Parathyroid adenoma (tissue), 2 donors: Measurements from ENCODE around the gene TMEM163.
"Not testable (repeated sequence)": the region's sequence is repeated elsewhere in the genome, so short reads cannot be mapped to it uniquely, and the experiment has no call there.

ENCODE experiments used
- H2AFZ ChIP-seq: fragments of 300-600 bp; sonication (generic); one replicate; pipeline ENCODE4 v1.7.0; 2017; ENCODE audit warnings: antibody characterized with exemption, mild to moderate bottlenecking
- H3K27ac ChIP-seq: fragments of 300-600 bp; sonication (generic); one replicate; pipeline ENCODE4 v1.7.0; 2017
- H3K27me3 ChIP-seq: fragments of 300-600 bp; sonication (generic); one replicate; pipeline ENCODE4 v1.7.0; 2017; ENCODE audit warnings: low read length; ENCODE audit not compliant: control insufficient read depth, insufficient read depth
- H3K36me3 ChIP-seq: fragments of 300-600 bp; sonication (generic); one replicate; pipeline ENCODE4 v1.7.0; 2017; ENCODE audit warnings: low read length; ENCODE audit not compliant: control insufficient read depth, insufficient read depth
- H3K4me1 ChIP-seq: fragments of 300-600 bp; sonication (generic); one replicate; pipeline ENCODE4 v1.7.0; 2017; ENCODE audit warnings: control low read depth
- H3K4me2 ChIP-seq: fragments of 300-600 bp; sonication (generic); one replicate; pipeline ENCODE4 v1.7.0; 2017; ENCODE audit warnings: low read length
- H3K4me3 ChIP-seq: fragments of 300-600 bp; sonication (generic); one replicate; pipeline ENCODE4 v1.7.0; 2017; ENCODE audit warnings: low read depth, low read length
- H3K79me2 ChIP-seq: fragments of 300-600 bp; sonication (generic); one replicate; pipeline ENCODE4 v1.7.0; 2017; ENCODE audit warnings: control low read depth
- H3K9ac ChIP-seq: fragments of 300-600 bp; sonication (generic); one replicate; pipeline ENCODE4 v1.7.0; 2017; ENCODE audit warnings: mild to moderate bottlenecking
- H3K9me3 ChIP-seq: fragments of 300-600 bp; sonication (generic); one replicate; pipeline ENCODE4 v1.7.0; 2017; ENCODE audit warnings: low read length; ENCODE audit not compliant: control insufficient read depth
- CTCF ChIP-seq: fragments of 300-600 bp; sonication (generic); IDR thresholded peaks from one replicate; pipeline ENCODE4 v1.7.0; 2017; ENCODE audit warnings: antibody characterized with exemption, mild to moderate bottlenecking
- donor health status: primary hyperparathyroidism.

Gene TMEM163

GRCh38 chr2:134482766-134483340, 235.9 kb downstream of the TMEM163 start:
- H3K27me3 ChIP-seq, result no peaks in the 10 kb centered on the region
- no peak overlapping the region for H3K9ac ChIP-seq
- no peak overlapping the region for H3K4me3 ChIP-seq
- no peaks in the 10 kb centered on the region for H3K4me1 ChIP-seq
- no peak overlapping the region for H2AFZ ChIP-seq
- H3K27ac ChIP-seq, result no peak overlapping the region
- TF ChIP-seq CTCF, result no peak
- H3K36me3 ChIP-seq, result no peaks in the 10 kb centered on the region
- no peak overlapping the region for H3K4me2 ChIP-seq
- no peaks in the 10 kb centered on the region for H3K9me3 ChIP-seq
- H3K79me2 ChIP-seq, result no peaks in the 10 kb centered on the region

DNA sequence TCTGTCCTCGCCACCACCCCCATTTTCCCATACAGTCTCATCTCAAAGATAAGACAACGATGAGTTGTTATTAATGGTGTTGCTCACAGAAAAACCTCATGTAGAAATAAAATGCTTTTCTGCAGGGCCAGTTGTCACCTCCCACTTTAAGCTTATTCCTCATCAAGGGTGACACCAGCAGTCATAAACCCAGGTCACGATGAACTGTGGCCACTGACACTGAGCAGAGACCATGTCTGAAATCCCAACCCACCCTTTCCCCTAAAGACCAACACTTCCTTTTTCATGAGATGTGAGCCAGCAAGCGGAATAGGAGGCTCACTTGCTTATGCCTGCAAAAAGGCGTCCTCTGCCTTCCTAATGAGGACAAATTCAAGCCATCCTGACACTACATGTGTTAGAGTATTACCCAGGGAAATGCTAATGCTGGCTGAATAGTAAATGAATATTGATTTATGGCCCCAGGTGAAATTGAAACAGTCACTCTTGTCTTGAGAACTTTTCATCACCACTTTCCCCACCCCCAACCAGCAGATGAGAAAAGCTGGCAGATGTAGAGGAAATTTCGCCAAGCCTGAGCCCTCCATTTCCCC, 236.6 kb downstream of the TMEM163 start:
- no peak overlapping the region for H3K4me2 ChIP-seq
- H3K4me3 ChIP-seq, result no peak overlapping the region
- no peak overlapping the region for H3K9ac ChIP-seq
- no peaks in the 10 kb centered on the region for H3K79me2 ChIP-seq
- H3K27ac ChIP-seq, result no peak overlapping the region
- no peak for TF ChIP-seq CTCF
- no peaks in the 10 kb centered on the region for H3K27me3 ChIP-seq
- H3K4me1 ChIP-seq, result no peaks in the 10 kb centered on the region
- no peaks in the 10 kb centered on the region for H3K9me3 ChIP-seq
- H3K36me3 ChIP-seq, result no peaks in the 10 kb centered on the region
- no peak overlapping the region for H2AFZ ChIP-seq

GRCh38 chr2:134479696-134480330, 239.0 kb downstream of the TMEM163 start:
- Histone ChIP-seq H3K36me3 (no peaks in the 10 kb centered on the region), H3K79me2 (no peaks in the 10 kb centered on the region), H3K4me3 (no peak overlapping the region), H2AFZ (no peak overlapping the region), H3K9ac (no peak overlapping the region), H3K9me3 (no peaks in the 10 kb centered on the region), H3K27ac (no peak overlapping the region), H3K4me2 (no peak overlapping the region), H3K27me3 (no peaks in the 10 kb centered on the region), H3K4me1 (no peaks in the 10 kb centered on the region)
- no peak for TF ChIP-seq CTCF

DNA sequence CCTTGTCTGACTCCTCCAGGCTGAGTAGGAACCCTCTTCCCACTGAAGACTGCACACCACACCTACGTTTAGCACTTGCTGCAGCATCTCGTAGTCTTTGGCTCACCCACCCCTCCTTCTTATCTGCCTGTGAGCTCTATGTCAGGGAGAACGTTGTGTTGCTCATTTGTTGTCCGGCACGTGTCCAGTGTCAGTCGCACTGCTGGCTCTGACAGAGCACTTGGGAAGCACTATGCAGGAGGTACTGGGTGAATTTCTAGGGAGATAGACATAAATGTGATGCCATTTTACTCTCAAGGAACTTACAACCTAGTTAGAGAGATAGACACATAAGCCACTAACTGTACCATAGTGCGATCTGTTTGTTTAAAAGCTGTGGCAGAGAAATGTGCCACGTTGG, 241.8 kb downstream of the TMEM163 start:
- not testable (repeated sequence) for H3K4me1 ChIP-seq

DNA sequence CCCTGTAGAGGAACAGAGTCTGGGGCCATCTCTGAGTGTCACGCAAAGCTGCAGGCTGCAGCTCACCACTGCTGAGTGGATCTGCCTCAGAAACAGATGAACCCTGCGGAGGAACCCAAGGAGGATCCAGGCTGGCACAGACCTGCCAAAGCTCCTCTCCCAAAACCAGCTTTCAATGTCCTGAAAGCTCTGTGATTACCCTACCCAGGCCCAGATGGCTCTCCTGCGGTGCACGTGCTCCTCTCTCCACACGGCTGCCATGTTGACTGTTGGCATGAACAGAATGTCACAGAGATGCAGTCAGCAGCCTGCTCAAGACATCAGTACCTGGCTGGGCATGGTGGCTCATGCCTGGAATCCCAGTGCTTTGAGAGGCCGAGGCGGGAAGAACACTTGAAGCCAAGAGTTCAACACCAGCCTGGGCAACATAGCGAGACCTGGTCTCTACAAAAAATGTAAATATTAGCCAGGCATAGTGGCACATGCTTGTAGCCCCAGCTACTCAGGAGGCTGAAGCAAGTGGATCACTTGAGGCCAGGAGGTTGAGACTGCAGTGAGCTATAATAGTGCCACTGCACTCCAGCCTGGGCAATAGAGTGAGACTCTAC, 248.1 kb downstream of the TMEM163 start:
- Histone ChIP-seq H3K9me3 (no peaks in the 10 kb centered on the region), H3K79me2 (no peaks in the 10 kb centered on the region), H3K27me3 (no peaks in the 10 kb centered on the region), H3K4me3 (no peak overlapping the region), H3K9ac (no peak overlapping the region), H3K27ac (no peak overlapping the region), H2AFZ (no peak overlapping the region), H3K36me3 (no peaks in the 10 kb centered on the region), H3K4me2 (no peak overlapping the region), H3K4me1 (no peaks in the 10 kb centered on the region)
- no peak for TF ChIP-seq CTCF

More for the DNA sequence above, 241.8 kb downstream of the TMEM163 start:
- H2AFZ ChIP-seq, H3K9me3 ChIP-seq, H3K79me2 ChIP-seq, H3K4me2 ChIP-seq, H3K27ac ChIP-seq, H3K9ac ChIP-seq, H3K36me3 ChIP-seq, H3K4me3 ChIP-seq, H3K27me3 ChIP-seq: not testable (repeated sequence)
